ENCODE results near the gene IQCH.

Gene IQCH

DNA sequence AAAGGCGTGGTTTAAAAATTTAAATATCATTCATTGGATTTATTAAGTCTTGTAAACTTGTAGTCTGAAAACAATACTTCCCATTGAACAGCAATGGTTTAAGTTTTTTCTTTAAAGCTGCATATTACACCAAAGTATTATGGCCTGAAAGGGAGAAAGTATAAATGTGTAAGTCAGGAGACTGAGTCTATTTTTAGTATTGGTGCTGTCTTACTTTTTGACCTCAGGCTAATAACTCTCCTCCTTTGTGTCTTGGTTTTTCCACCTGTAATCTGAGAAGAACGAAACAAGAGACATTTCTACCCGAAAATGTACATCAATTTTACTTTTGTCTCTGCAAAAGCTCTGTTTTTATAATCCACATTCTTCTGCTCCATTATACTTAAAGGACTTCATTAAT is 273.9 kb downstream of the IQCH start:
- TF ChIP-seq, protein P1, sequence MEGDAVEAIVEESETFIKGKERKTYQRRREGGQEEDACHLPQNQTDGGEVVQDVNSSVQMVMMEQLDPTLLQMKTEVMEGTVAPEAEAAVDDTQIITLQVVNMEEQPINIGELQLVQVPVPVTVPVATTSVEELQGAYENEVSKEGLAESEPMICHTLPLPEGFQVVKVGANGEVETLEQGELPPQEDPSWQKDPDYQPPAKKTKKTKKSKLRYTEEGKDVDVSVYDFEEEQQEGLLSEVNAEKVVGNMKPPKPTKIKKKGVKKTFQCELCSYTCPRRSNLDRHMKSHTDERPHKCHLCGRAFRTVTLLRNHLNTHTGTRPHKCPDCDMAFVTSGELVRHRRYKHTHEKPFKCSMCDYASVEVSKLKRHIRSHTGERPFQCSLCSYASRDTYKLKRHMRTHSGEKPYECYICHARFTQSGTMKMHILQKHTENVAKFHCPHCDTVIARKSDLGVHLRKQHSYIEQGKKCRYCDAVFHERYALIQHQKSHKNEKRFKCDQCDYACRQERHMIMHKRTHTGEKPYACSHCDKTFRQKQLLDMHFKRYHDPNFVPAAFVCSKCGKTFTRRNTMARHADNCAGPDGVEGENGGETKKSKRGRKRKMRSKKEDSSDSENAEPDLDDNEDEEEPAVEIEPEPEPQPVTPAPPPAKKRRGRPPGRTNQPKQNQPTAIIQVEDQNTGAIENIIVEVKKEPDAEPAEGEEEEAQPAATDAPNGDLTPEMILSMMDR (conservative IDR thresholded peaks at IDR 0.05) = no peak
- no peak overlapping the region for H3K27ac ChIP-seq

DNA sequence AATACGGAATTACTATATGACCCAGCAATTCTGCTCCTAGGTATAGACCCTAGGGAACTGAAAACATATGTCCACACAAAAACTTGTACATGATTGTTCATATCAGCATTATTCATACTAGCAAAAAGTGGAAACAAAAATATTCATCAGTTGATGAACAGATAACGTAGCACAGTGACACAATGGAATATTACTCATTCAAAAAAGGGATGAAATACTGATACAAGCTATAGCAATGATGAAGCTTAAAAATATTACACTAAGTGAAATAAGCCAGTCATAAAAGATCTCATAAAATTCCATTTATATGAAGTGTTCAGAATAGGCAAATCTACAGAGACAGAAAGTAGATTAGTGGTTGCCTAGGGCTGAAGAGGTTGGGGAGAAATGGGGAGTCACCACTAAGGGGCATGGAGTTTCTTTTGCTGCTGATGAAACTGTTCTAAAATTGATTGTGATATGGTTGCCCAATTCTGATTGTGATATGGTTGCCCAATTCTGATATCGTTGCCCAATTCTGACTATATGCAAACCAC is 276.9 kb downstream of the IQCH start:
- no peak overlapping the region for H3K27ac ChIP-seq
- TF ChIP-seq, protein P1 (conservative IDR thresholded peaks at IDR 0.05) = no peak

DNA sequence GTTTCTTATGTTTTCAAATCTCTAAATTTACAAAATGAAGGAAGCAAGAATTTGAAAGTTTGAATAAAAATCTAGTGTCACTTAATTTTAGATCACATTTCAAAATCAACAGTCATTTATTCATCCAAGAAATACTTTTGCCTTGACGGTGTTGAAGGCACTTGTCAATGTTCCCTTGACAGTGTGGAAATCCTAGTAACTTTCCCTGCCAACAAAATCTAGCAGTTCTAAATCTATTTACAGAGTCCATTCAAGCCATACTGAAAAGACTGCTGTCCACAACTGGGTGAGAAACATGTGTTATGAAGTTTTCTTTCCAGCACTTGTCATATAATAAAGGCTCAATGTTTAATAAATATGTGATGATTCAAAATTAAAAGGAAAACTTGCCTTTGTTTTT is 279.3 kb downstream of the IQCH start:
- TF ChIP-seq, protein P1 (conservative IDR thresholded peaks at IDR 0.05) = no peak
- no peak overlapping the region for H3K27ac ChIP-seq

DNA sequence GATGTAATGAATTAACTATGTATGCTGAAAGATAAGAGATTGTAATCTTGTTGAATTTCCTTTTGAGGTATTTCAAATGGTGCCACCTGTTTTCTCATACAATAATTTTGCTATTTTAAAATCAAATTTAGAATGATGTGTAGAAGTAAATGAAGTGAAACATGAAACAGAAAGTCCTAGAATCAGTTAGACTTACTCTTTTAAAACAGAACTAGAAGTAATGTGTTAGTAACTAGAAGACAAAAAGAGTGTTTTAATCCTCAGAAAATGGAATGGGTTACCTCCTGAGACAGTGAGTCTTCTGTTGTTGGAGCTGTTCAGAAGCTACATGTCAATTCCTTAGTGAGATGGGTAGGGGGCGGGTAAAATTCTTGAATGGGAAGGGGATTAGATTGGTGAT is 279.8 kb downstream of the IQCH start:
- TF ChIP-seq, protein P1 (conservative IDR thresholded peaks at IDR 0.05) = no peak
- H3K27ac ChIP-seq = no peak overlapping the region

- no peak overlapping the region for H3K27ac ChIP-seq
These were observed 283.2 kb downstream of the IQCH start for GRCh38 chr15:67537771-67538170.

DNA sequence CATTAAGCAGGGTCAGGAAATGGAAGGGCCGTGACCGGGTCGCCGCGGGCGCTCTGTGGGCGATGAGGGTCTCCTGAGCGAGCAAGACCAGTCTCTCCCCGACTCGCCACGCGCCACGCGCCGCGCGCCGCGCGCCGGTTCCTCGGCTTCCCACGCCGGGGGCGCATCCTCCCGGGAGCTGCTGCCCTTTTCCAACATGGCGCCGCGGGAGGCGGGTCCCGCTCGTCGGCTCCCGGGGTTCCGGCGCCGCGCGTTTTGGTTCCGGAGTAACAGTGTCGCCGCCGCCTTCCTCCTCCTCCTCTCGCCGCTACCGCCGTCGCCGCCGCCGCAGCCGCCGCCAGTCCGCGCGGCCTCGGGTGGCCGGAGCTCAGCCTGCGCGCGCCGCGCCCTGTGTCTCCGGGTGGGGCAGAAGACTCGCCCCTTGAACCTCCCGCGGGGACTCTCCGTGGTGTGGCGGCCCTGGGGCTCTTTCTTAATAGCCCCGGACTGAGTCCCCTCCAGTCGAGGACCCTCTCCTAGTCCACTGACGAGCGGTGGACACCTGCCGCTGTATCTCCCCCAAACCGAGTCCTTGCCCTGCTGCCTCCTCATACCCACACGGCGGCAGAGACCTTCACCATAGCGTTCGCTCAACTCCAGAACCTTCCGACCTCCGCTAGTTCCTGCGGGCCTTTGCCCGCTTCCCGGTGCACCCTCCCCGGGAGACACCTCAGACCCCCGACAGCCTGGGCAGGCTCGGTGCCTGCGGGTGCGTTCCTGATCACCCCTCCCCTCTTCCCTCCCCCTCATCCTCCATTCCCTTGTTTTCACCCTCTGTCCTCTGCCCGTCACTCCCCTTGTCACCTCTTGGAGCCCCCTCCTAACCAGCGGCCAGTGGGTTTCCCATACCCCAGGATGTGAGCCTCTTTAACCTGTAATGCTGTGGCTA is 288.1 kb downstream of the IQCH start, which contains the start of gene MAP2K5:
MAP2K5 (plus strand) TSS at position 284 of the 928 bp plus-strand sequence; CDS start at position 917, 633 bp downstream.
- peak within 1 kb of the TSS; percentile 95 for H3K27ac ChIP-seq
- TF ChIP-seq, protein P1 (conservative IDR thresholded peaks at IDR 0.05) = no peak

More at GRCh38 chr15:67537771-67538170, 283.2 kb downstream of the IQCH start:
- TF ChIP-seq, protein P1 (conservative IDR thresholded peaks at IDR 0.05) = no peak

DNA sequence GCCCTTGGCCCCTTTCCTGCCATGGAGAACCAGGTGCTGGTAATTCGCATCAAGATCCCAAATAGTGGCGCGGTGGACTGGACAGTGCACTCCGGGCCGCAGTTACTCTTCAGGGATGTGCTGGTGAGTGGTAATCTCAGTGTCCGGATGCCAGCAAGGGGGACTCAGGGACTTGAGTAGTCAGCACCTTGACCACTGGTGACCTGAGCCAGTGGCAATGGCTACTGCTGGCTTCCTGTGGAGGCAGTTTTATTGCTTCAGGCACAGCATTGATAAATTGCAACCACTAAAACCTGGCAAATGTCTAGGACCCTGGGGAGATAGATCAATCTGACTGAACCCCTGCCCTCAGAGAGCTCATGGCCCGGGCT is 288.7 kb downstream of the IQCH start:
- H3K27ac ChIP-seq = peak overlapping the region; percentile 95
- TF ChIP-seq, protein P1 (conservative IDR thresholded peaks at IDR 0.05) = no peak
